ENCODE data around the gene AP1B1.

DNA sequence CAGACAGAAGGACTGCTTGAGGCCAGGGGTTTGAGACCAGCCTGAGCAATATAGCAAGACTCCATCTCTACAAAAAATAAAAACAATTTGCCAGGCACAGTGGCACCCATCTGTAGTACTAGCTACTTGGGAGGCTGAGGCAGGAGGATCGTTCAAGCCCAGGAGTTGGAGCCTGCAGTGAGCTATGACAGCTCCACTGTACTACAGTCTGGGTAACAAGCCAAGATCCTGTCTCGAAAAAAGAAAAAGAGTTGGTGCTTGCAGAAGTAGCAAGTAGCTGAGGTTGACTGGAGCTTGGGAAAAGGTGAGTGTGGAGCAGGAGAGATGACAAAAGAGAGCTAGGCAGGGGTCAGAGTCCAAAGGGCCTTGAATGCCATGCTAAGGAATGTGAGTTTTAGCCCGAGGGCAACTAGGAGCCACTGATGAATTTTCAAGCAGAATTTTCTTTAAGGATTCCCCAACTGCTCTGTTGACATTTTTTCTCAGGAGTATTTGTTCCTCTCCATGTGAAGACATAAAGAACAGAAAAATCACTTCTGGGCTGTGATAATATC, 3.1 kb downstream of the AP1B1 start:
- TF ChIP-seq NR1H2 (CRISPR knock-in tag; IDR thresholded peaks at IDR 0.05) (no peak), TP53 (CRISPR knock-in tag; IDR thresholded peaks at IDR 0.05) (no peak)
- TF ChIP-seq, protein P1, sequence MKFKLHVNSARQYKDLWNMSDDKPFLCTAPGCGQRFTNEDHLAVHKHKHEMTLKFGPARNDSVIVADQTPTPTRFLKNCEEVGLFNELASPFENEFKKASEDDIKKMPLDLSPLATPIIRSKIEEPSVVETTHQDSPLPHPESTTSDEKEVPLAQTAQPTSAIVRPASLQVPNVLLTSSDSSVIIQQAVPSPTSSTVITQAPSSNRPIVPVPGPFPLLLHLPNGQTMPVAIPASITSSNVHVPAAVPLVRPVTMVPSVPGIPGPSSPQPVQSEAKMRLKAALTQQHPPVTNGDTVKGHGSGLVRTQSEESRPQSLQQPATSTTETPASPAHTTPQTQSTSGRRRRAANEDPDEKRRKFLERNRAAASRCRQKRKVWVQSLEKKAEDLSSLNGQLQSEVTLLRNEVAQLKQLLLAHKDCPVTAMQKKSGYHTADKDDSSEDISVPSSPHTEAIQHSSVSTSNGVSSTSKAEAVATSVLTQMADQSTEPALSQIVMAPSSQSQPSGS (CRISPR knock-in tag; IDR thresholded peaks at IDR 0.05; ENCODE audit: borderline replicate concordance, low read depth): no peak
- TF ChIP-seq, protein P2, sequence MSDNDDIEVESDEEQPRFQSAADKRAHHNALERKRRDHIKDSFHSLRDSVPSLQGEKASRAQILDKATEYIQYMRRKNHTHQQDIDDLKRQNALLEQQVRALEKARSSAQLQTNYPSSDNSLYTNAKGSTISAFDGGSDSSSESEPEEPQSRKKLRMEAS (CRISPR knock-in tag; IDR thresholded peaks at IDR 0.05): no peak
